Gastrocnemius medialis (tissue), 4 donors: ENCODE data around the gene RFTN1. TPM values are rescaled to one million over a fixed set of nuclear protein-coding genes. Genes with fewer than 3 reads are reported as not detected.

ENCODE experiments used
- ATAC-seq, 2 donors: fragments of 150-250 bp; one replicate each; pipeline ENCODE4 v1.9.1; 2016
- DNase-seq, 2 donors: peaks; one replicate each; pipeline ENCODE4 v3.0.0-alpha.2; 2019
- H3K27ac ChIP-seq, 4 donors: fragments of 200-600 bp; sonication (generic); 1 replicate in 1 of 4; 2 replicates in 3 of 4; pipeline ENCODE4 v1.5.1; 2016 to 2018; ENCODE audit warnings: mild to moderate bottlenecking in 2 of 4, moderate library complexity in 1 of 4
- H3K27me3 ChIP-seq, 3 donors: fragments of 200-600 bp; sonication (generic) in 2 of 3; 1 replicate in 1 of 3; 2 replicates in 2 of 3; pipeline versions ENCODE4 v1.5.1 to v1.6.0; 2016 to 2019; ENCODE audit warnings: mild to moderate bottlenecking in 1 of 3, moderate library complexity in 1 of 3
- H3K36me3 ChIP-seq, 2 donors: fragments of 200-600 bp; sonication (generic) in 1 of 2; one replicate each; pipeline ENCODE4 v1.5.1; 2017 to 2018
- H3K4me1 ChIP-seq, 2 donors: fragments of 200-600 bp; sonication (generic) in 1 of 2; one replicate each; pipeline ENCODE4 v1.5.1; 2016 to 2017; ENCODE audit warnings: mild to moderate bottlenecking in 2 of 2
- H3K4me3 ChIP-seq, 4 donors: fragments of 200-600 bp; sonication (generic) in 3 of 4; 1 replicate in 1 of 4; 2 replicates in 3 of 4; pipeline ENCODE4 v1.5.1; 2016 to 2019; ENCODE audit warnings: mild to moderate bottlenecking in 2 of 4
- H3K9me3 ChIP-seq, 3 donors: fragments of 200-600 bp; sonication (generic) in 2 of 3; 1 replicate in 1 of 3; 2 replicates in 2 of 3; pipeline ENCODE4 v1.5.1; 2016 to 2019
- CTCF ChIP-seq, 5 experiments: fragments of 450-650 bp in 3 of 5; fragments of 200-600 bp in 2 of 5; sonication (generic) in 2 of 5; IDR thresholded peaks in 4 of 5; conservative IDR thresholded peaks in 1 of 5; 1 replicate in 4 of 5; 2 replicates in 1 of 5; pipeline ENCODE4 v1.5.1; 2016 to 2019; ENCODE audit warnings: antibody characterized with exemption in 5 of 5, mild to moderate bottlenecking in 3 of 5, moderate library complexity in 3 of 5
- POLR2A ChIP-seq, 2 donors: fragments of 450-650 bp; IDR thresholded peaks; one replicate each; pipeline ENCODE4 v1.6.1; 2017; ENCODE audit warnings: antibody characterized with exemption in 2 of 2, mild to moderate bottlenecking in 2 of 2, moderate library complexity in 2 of 2
- in situ Hi-C, 4 donors: fragments of 200-750 bp; cut with MboI; loops; one replicate each; pipeline versions ENCODE4 v1.15.0 to v1.8.0; 2017; ENCODE audit warnings: low sequenced_read_pairs in 4 of 4
- intact Hi-C: fragments of 100-400 bp; cut with DNase I; formaldehyde crosslinking; loops from one replicate; pipeline ENCODE4 v1.15.1; 2023; ENCODE audit warnings: low total_unique reads
- total RNA-seq, 4 donors: library from RNA; depleted of rRNA; stranded (reverse); fragments of >200 nt; gene quantifications; one replicate each; pipeline versions ENCODE4 v1.1.0 to v1.2.3, GENCODE V29; 2016

Gene RFTN1
- total RNA-seq, 4 donors from 2014 or later: 10.7 to 22.8 (median 11.7) TPM

DNA sequence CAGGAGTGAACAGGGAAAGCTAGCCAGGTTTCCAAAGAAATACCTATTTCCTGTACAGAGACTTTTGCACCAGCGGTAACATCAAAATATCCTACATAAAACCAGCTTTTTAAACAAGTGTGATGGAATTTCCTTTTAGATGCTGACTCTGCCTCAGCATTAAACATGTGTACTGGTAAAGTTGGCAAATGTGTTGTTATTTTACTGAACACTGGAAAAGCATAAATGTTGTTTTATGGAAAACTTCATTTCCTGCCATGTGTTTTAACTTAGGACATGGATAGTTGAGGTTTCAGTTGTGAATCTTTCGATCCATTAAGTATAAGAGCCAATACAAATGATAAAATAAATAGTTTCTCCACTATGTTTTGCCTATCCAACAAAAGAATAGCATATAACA lies 232.8 kb downstream of the RFTN1 start:
- Histone ChIP-seq H3K27me3 (no peaks in the 10 kb centered on the region), H3K4me1 (peaks cover 42 to 45% of the 10 kb centered on the region in 2 donors), H3K36me3 (no peaks in the 10 kb centered on the region), H3K4me3 (no peak overlapping the region), H3K9me3 (no peaks in the 10 kb centered on the region), H3K27ac (no peak overlapping the region)
- intact Hi-C loops: no loop called here
- in situ Hi-C loops: loop anchor here in 2 of 4 donors (25.0 kb wide), 2 partner anchors 907 to 1457 kb away; partner anchors contain the start of gene TBC1D5 (in 1 of the 2)
- TF ChIP-seq POLR2A (IDR thresholded peaks at IDR 0.05) (no peak), CTCF (IDR thresholded peaks at IDR 0.05 in 4 of 5, conservative IDR thresholded peaks at IDR 0.05 in 1 of 5) (no peak)
- DNase-seq (no peak), ATAC-seq (no peak)

DNA sequence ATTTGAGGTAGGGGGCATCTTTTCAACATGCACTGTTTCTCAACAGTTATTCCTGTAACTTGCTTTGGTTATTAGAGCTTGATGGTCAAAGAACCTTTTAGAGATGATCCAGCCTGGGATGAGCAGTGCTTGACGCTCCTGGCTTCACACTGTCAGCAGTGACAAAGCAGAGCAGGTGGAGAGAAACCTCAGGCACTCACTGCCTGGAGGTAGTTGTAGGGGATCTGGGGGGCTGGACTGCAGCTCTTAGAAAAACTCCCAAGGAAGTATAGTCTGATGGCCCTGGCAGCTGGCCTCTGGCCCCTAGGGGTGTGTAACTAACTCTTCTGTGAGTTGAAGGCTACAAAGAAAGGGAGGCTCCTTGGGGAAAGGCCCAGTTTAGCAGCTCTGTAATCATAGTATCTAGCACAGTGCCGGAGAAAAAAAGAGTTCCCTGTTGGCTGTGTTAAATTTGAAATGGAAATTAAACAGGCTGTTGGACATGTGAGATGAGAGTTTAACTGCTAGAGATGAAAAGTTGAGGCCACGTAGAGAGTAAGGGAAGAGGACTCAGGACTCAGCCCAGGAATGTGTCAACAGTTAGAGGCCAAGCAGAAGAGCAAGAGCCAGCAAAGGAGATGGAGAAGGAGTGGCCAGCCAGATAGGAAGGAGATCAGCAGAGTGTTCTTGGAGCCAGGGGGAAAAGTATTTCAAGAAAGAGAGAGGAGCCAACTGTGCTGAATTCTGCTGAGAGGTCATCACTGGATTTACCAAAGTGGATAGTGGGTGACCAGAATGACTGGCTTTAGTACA lies 234.3 kb downstream of the RFTN1 start:
- DNase-seq (peak in 1 of 2 donors; percentile 41), ATAC-seq (peak; percentile 71 to 92)
- in situ Hi-C loops (loop anchor here in 2 of 4 donors (25.0 kb wide), 2 partner anchors 908 to 1458 kb away; partner anchors contain the start of gene TBC1D5 (in 1 of the 2)), intact Hi-C loops (no loop called here)
- no peaks in the 10 kb centered on the region for H3K27me3 ChIP-seq
- H3K9me3 ChIP-seq: no peaks in the 10 kb centered on the region
- no peak overlapping the region for H3K4me3 ChIP-seq
- no peaks in the 10 kb centered on the region for H3K36me3 ChIP-seq
- H3K27ac ChIP-seq: peak overlapping the region; percentile 49 to 77 (median 67)
- peaks cover 30 to 33% of the 10 kb centered on the region in 2 donors for H3K4me1 ChIP-seq
- no peak for TF ChIP-seq POLR2A (IDR thresholded peaks at IDR 0.05)
- TF ChIP-seq CTCF (IDR thresholded peaks at IDR 0.05 in 4 of 5, conservative IDR thresholded peaks at IDR 0.05 in 1 of 5): no peak

DNA sequence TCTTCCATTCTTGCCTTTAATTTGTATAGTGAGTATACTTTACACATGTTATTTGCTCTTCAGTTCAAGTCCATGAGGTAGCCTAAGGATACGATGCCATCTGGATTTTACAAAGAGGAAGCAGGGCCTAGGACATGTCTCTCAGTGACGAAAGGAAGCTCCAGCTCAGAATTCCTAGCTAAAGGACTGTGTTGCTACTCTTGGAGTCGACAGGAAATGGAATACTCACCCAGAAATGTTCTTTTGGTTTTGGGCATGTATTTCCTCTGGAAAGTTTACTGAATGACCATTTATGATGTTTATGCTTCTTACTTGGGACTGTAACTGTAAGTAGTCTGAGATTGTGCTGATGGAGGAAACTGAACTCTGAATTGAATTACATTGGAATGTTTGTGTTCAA lies 236.0 kb downstream of the RFTN1 start:
- in situ Hi-C loops: loop anchor here in 2 of 4 donors (25.0 kb wide), 2 partner anchors 910 to 1460 kb away; partner anchors contain the start of gene TBC1D5 (in 1 of the 2)
- no peaks in the 10 kb centered on the region for H3K36me3 ChIP-seq
- no peak for ATAC-seq

DNA sequence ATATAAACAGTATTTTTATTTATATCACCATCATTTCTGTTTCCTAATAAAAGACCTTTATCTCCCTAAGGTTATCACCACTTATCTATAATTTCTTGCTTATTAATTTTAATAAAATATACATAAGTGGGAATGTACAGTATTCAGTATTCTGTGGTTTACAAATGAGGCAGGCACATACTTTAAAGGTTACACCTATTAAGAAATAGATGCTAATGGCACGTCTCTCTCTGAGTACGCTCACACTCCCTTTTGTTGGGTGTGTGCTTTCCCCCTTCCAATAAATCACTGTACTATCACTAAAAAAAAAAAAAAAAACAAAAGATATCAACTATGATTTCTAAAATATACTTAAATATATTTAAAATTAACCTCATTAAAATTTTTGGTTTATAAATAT lies 239.6 kb downstream of the RFTN1 start:
- in situ Hi-C loops (loop anchor here in 1 of 4 donors (25.0 kb wide), 1 partner anchor 662 kb away; the partner anchor contains the start of genes BTD and HACL1), intact Hi-C loops (no loop called here)
- peaks cover 20 to 22% of the 10 kb centered on the region in 2 donors for H3K4me1 ChIP-seq
- H3K9me3 ChIP-seq: no peaks in the 10 kb centered on the region
- ATAC-seq (no peak), DNase-seq (no peak)
- TF ChIP-seq CTCF (IDR thresholded peaks at IDR 0.05 in 4 of 5, conservative IDR thresholded peaks at IDR 0.05 in 1 of 5) (no peak), POLR2A (IDR thresholded peaks at IDR 0.05) (no peak)
- H3K27ac ChIP-seq: no peak overlapping the region
- H3K36me3 ChIP-seq: peaks cover 0 to 13% of the 10 kb centered on the region in 2 donors
- no peaks in the 10 kb centered on the region for H3K27me3 ChIP-seq
- H3K4me3 ChIP-seq: no peak overlapping the region

More for the DNA sequence above, 236.0 kb downstream of the RFTN1 start:
- no peaks in the 10 kb centered on the region for H3K9me3 ChIP-seq
- peak overlapping the region; percentile 3 to 77 (median 67) for H3K27ac ChIP-seq
- intact Hi-C loops: no loop called here
- DNase-seq: no peak
- TF ChIP-seq CTCF (IDR thresholded peaks at IDR 0.05 in 4 of 5, conservative IDR thresholded peaks at IDR 0.05 in 1 of 5) (no peak), POLR2A (IDR thresholded peaks at IDR 0.05) (no peak)
- H3K27me3 ChIP-seq: no peaks in the 10 kb centered on the region
- no peak overlapping the region for H3K4me3 ChIP-seq
- H3K4me1 ChIP-seq: peaks cover 30 to 33% of the 10 kb centered on the region in 2 donors
